HL-60/S4 treated with phorbol 12-myristate 13-acetate at 8.2 ng/mL for 4 days and 3 days (cell line): Measurements from ENCODE around the gene RNF157.

Source experiments
- in situ Hi-C: fragments of 300-500 bp; cut with MboI; formaldehyde crosslinking; loops from 2 replicates; pipeline ENCODE4 v1.15.0; 2022; ENCODE audit warnings: low sequenced_read_pairs

RNF157 gene

GRCh38 chr17:76142585-76143041 is 97.7 kb downstream of the RNF157 start:
- in situ Hi-C loops: no loop called here

GRCh38 chr17:76142039-76142584 is 98.2 kb downstream of the RNF157 start:
- in situ Hi-C loops: no loop called here

- in situ Hi-C loops: no loop called here
Observed at GRCh38 chr17:76141212-76142038, 98.9 kb downstream of the RNF157 start, which contains the start of gene FOXJ1. Gene FOXJ1, minus strand, starts transcription at chr17:76141245. Its CDS starts 850 bp downstream, at chr17:76140395.

- in situ Hi-C loops: no loop called here
Observed at GRCh38 chr17:76140661-76141211, 99.6 kb downstream of the RNF157 start.

GRCh38 chr17:76139801-76140660 is 100.3 kb downstream of the RNF157 start:
- in situ Hi-C loops: no loop called here

- in situ Hi-C loops: no loop called here
Observed at GRCh38 chr17:76138896-76139752, 101.2 kb downstream of the RNF157 start.

GRCh38 chr17:76138234-76138895 is 101.9 kb downstream of the RNF157 start:
- in situ Hi-C loops: no loop called here

GRCh38 chr17:76137351-76138233 is 102.7 kb downstream of the RNF157 start:
- in situ Hi-C loops: no loop called here

GRCh38 chr17:76137001-76137350 is 103.3 kb downstream of the RNF157 start:
- in situ Hi-C loops: no loop called here

- in situ Hi-C loops: no loop called here
Observed at GRCh38 chr17:76136276-76137000, 103.9 kb downstream of the RNF157 start.

- in situ Hi-C loops: no loop called here
Observed at GRCh38 chr17:76135810-76136188, 104.5 kb downstream of the RNF157 start.

GRCh38 chr17:76134911-76135809 is 105.1 kb downstream of the RNF157 start:
- in situ Hi-C loops: no loop called here

GRCh38 chr17:76132574-76133338 is 107.5 kb downstream of the RNF157 start:
- in situ Hi-C loops: no loop called here

GRCh38 chr17:76131692-76132573 is 108.4 kb downstream of the RNF157 start:
- in situ Hi-C loops: no loop called here

GRCh38 chr17:76131051-76131691 is 109.1 kb downstream of the RNF157 start:
- in situ Hi-C loops: no loop called here
